Aorta (tissue), 5 donors: ENCODE results near the gene GPX4. TPM values are rescaled to one million over a fixed set of nuclear protein-coding genes. Genes with fewer than 3 reads are reported as not detected.

Experiments used
- ATAC-seq: fragments of 200-7000 bp; cut with Tn5 transposase; one replicate; pipeline ENCODE4 v1.9.1; 2022; ENCODE audit warnings: moderate library complexity; ENCODE audit not compliant: low FRiP score
- DNase-seq, 2 donors: peaks; one replicate each; pipeline ENCODE4 v3.0.0-alpha.2; 2020
- H3K27ac ChIP-seq, 2 donors: one replicate each; pipeline ENCODE4 v1.5.1; 2013; ENCODE audit warnings: low read length in 2 of 2, mild to moderate bottlenecking in 2 of 2, moderate library complexity in 2 of 2, control low read depth in 1 of 2, inconsistent platforms in 1 of 2, low read depth in 1 of 2
- H3K27me3 ChIP-seq, 2 donors: one replicate each; pipeline ENCODE4 v1.6.1; 2013; ENCODE audit warnings: control low read depth in 1 of 2, low read length in 1 of 2, mild to moderate bottlenecking in 1 of 2, moderate library complexity in 1 of 2; ENCODE audit not compliant: insufficient read depth in 2 of 2, control insufficient read depth in 1 of 2
- H3K36me3 ChIP-seq, 2 donors: one replicate each; pipeline ENCODE4 v1.6.1; 2013; ENCODE audit warnings: control low read depth in 1 of 2, low read length in 1 of 2, mild to moderate bottlenecking in 1 of 2; ENCODE audit not compliant: insufficient read depth in 2 of 2, control insufficient read depth in 1 of 2
- H3K4me1 ChIP-seq, 2 donors: one replicate each; pipeline ENCODE4 v1.6.1; 2013; ENCODE audit warnings: low read length in 2 of 2, control low read depth in 1 of 2, mild to moderate bottlenecking in 1 of 2, moderate library complexity in 1 of 2; ENCODE audit not compliant: insufficient read depth in 2 of 2, control insufficient read depth in 1 of 2
- H3K4me3 ChIP-seq, 2 donors: one replicate each; pipeline ENCODE4 v1.5.1; 2013; ENCODE audit warnings: low read length in 2 of 2, control low read depth in 1 of 2, mild to moderate bottlenecking in 1 of 2
- H3K9me3 ChIP-seq: one replicate; pipeline ENCODE4 v1.6.1; 2013; ENCODE audit warnings: mild to moderate bottlenecking, low read length; ENCODE audit not compliant: control insufficient read depth
- WGBS, 2 donors: extraction: QIAGEN DNeasy Blood & Tissue Kit; methylation state at CpG; one replicate each; pipeline ENCODE4 v1.1.7; 2013; 5-methylcytosine and 5-hydroxymethylcytosine counted together
- intact Hi-C, 2 donors: fragments of 100-400 bp; cut with DNase I; formaldehyde crosslinking; loops; one replicate each; pipeline versions ENCODE4 v1.14.2 to v1.15.0; 2022
- polyA plus RNA-seq, 2 donors: library from polyadenylated mRNA; stranded (reverse); fragments of 200-250 nt; gene quantifications; one replicate each; pipeline ENCODE4 v1.2.3, GENCODE V29; 2013
- total RNA-seq, 2 donors: library from RNA; stranded (reverse); fragmentation: NEBNext Ultra II Directional; extraction: Animal tissue kit (Norgen Biotek cat#: 25700); gene quantifications; one replicate each; pipeline ENCODE4 v1.2.1, GENCODE V29; 2021
- donor health status: healthy with polysubstance abuse.
- donor health status: Bipolar disorder and iron deficiency.
- donor health status: DM: no; HTN: no; CAD: no.
- donor health status: DM: no; HTN: no; CAD: no.
- donor health status: DM: yes; HTN: yes; CAD: no.

The GPX4 gene
- total and polyA plus RNA-seq, 4 donors = 165 to 786 (median 466) TPM

GRCh38 chr19:1109032-1109551 lies 5.3 kb downstream of the GPX4 start:
- Histone ChIP-seq H3K4me3 (no peak overlapping the region), H3K4me1 (no peaks in the 10 kb centered on the region), H3K36me3 (no peaks in the 10 kb centered on the region), H3K9me3 (no peaks in the 10 kb centered on the region), H3K27ac (no peak overlapping the region), H3K27me3 (no peaks in the 10 kb centered on the region)
- DNase-seq (no peak), ATAC-seq (no peak)
- intact Hi-C loops = no loop called here
- 90% methylated on average over 48 of the region's 48 CpGs for WGBS, 2 donors

GRCh38 chr19:1109697-1110671 lies 6.2 kb downstream of the GPX4 start:
- no peaks in the 10 kb centered on the region for H3K9me3 ChIP-seq
- no peak overlapping the region for H3K27ac ChIP-seq
- no peaks in the 10 kb centered on the region for H3K27me3 ChIP-seq
- intact Hi-C loops = loop anchor here (5.0 kb wide), 2 partner anchors 62 to 82 kb away; partner anchors contain the start of gene SBNO2 (in 1 of the 2)
- H3K4me1 ChIP-seq = no peaks in the 10 kb centered on the region
- no peaks in the 10 kb centered on the region for H3K36me3 ChIP-seq
- 86 to 89% methylated on average over 54 of the region's 54 CpGs for WGBS, 2 donors
- no peak overlapping the region for H3K4me3 ChIP-seq
- no peak for DNase-seq
- ATAC-seq = no peak

- intact Hi-C loops = loop anchor here (5.0 kb wide), 2 partner anchors 61 to 81 kb away; partner anchors contain the start of gene SBNO2 (in 1 of the 2)
- Histone ChIP-seq H3K4me1 (no peaks in the 10 kb centered on the region), H3K27ac (no peak overlapping the region), H3K9me3 (no peaks in the 10 kb centered on the region), H3K4me3 (no peak overlapping the region), H3K36me3 (no peaks in the 10 kb centered on the region), H3K27me3 (no peaks in the 10 kb centered on the region)
- 75 to 76% methylated on average over 18 of the region's 18 CpGs for WGBS, 2 donors
- ATAC-seq (no peak), DNase-seq (no peak)
Measured at GRCh38 chr19:1110809-1111640, 7.2 kb downstream of the GPX4 start.

- Histone ChIP-seq H3K4me3 (no peak overlapping the region), H3K9me3 (no peaks in the 10 kb centered on the region), H3K27me3 (no peaks in the 10 kb centered on the region), H3K36me3 (peaks cover 0 to 1% of the 10 kb centered on the region in 2 donors), H3K4me1 (no peaks in the 10 kb centered on the region), H3K27ac (no peak overlapping the region)
- DNase-seq = no peak
- 71 to 78% methylated on average over 18 of the region's 18 CpGs for WGBS, 2 donors
- intact Hi-C loops = loop anchor here (5.0 kb wide), 2 partner anchors 61 to 81 kb away; partner anchors contain the start of gene SBNO2 (in 1 of the 2)
- no peak for ATAC-seq
Measured at GRCh38 chr19:1111641-1112267, 8.0 kb downstream of the GPX4 start.

GRCh38 chr19:1112268-1113029 lies 8.7 kb downstream of the GPX4 start:
- peaks cover 0 to 4% of the 10 kb centered on the region in 2 donors for H3K36me3 ChIP-seq
- ATAC-seq (peak; percentile 40), DNase-seq (no peak)
- no peak overlapping the region for H3K4me3 ChIP-seq
- WGBS, 2 donors = 69 to 72% methylated on average over 65 to 71 of the region's 71 CpGs
- H3K27ac ChIP-seq = no peak overlapping the region
- H3K27me3 ChIP-seq = no peaks in the 10 kb centered on the region
- no peaks in the 10 kb centered on the region for H3K9me3 ChIP-seq
- intact Hi-C loops = loop anchor here (5.0 kb wide), 2 partner anchors 60 to 80 kb away; partner anchors contain the start of gene SBNO2 (in 1 of the 2)
- H3K4me1 ChIP-seq = no peaks in the 10 kb centered on the region

- H3K27ac ChIP-seq = peak overlapping the region in 1 of 2 donors; percentile 13
Measured at GRCh38 chr19:1113030-1113985, 9.5 kb downstream of the GPX4 start.

GRCh38 chr19:1113986-1114483 lies 10.2 kb downstream of the GPX4 start:
- peaks cover 0 to 6% of the 10 kb centered on the region in 2 donors for H3K36me3 ChIP-seq
- H3K27me3 ChIP-seq = no peaks in the 10 kb centered on the region
- intact Hi-C loops = loop anchor here (5.0 kb wide), 2 partner anchors 58 to 78 kb away; partner anchors contain the start of gene SBNO2 (in 1 of the 2)
- no peak for ATAC-seq
- H3K4me1 ChIP-seq = no peaks in the 10 kb centered on the region
- H3K27ac ChIP-seq = peak overlapping the region in 1 of 2 donors; percentile 13
- no peak overlapping the region for H3K4me3 ChIP-seq
- no peaks in the 10 kb centered on the region for H3K9me3 ChIP-seq
- DNase-seq = no peak
- 91% methylated on average over 25 of the region's 25 CpGs for WGBS, 2 donors

More at GRCh38 chr19:1113030-1113985, 9.5 kb downstream of the GPX4 start:
- H3K27me3 ChIP-seq = no peaks in the 10 kb centered on the region
- intact Hi-C loops = loop anchor here (5.0 kb wide), 2 partner anchors 59 to 79 kb away; partner anchors contain the start of gene SBNO2 (in 1 of the 2)
- DNase-seq = peak; percentile 97 to 99
- peak; percentile 93 for ATAC-seq
- H3K4me1 ChIP-seq = no peaks in the 10 kb centered on the region
- H3K9me3 ChIP-seq = no peaks in the 10 kb centered on the region
- H3K36me3 ChIP-seq = peaks cover 0 to 6% of the 10 kb centered on the region in 2 donors
- WGBS, 2 donors = 18 to 21% methylated on average over 42 to 44 of the region's 44 CpGs
- no peak overlapping the region for H3K4me3 ChIP-seq
